NCI-H146 treated with DMSO at 0.1 percent for 48 hours (cell line): Measurements from ENCODE around the gene SPINK4.

Experiments used
- DNase-seq: peaks from one replicate; lab custom pipeline; 2025; ENCODE audit not compliant: unreplicated experiment; lab: John Stamatoyannopoulos, UW

Gene SPINK4, protein sequence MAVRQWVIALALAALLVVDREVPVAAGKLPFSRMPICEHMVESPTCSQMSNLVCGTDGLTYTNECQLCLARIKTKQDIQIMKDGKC

GRCh38 chr9:33239921-33240320 lies at the start of gene SPINK4:
Gene SPINK4 (plus strand): TSS chr9:33240167. CDS start chr9:33240209, 42 bp downstream.
- DNase-seq, result no peak

GRCh38 chr9:33192493-33193255 lies 47.3 kb upstream of the SPINK4 start:
- DNase-seq, result no peak

DNA sequence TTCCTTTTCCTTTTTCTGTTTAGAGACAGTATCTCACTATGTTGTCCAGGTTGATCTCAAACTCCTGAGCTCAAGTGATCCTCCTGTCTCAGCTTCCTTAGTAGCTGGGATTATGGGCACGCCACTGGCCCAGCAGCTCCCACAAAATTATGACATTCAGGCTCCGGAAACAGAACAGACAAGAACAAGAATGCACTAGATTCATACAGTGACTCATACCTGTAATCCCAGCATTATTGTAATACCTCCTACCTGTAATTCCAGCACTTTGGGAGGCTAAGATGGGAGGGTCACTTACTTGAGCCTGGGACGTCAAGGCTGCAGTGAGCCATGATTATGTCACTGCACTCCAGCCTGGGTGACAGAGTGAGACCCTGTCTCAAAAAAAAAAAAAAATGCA lies 46.1 kb upstream of the SPINK4 start:
- DNase-seq, result no peak

GRCh38 chr9:33196736-33197135 lies 43.2 kb upstream of the SPINK4 start:
- no peak for DNase-seq

DNA sequence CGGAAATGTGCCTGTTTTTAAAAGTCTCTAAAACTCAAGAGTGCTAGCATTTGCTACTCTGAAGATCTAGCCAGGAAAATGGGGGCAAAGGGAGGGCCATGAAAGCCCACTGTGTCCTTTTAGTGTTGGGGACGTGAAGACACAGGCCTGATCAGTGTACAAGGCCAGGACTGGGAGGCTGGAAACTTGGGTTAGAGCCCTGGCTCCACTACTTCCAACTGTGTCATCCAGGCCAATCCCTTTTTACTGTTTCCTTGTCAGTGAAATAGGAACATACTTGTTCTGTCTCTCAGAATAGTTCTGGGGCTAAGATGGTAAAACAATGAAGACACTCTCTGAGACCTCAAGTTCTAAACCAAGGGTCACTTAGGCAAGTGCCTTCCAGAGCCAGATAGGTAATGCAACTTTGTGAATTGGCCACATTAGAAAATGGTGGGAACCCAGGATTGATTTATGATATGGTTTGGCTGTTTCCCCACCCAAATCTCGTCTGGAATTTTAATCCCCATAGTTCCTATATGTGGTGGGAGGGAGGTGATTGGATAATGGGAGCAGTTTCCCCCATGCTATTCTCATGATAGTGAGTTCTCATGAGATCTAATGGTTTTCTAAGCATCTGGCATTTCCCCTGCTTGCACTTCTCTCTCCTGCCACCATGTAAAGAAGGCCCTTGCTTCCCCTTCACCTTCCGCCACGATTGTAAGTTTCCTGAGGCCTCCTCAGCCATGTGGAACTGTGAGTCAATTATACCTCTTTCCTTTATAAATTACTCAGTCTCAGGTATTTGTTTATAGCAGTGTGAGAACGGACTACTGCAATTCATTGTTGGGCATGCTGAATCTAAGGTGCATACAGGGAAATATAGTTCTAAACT lies 42.5 kb upstream of the SPINK4 start:
- no peak for DNase-seq

GRCh38 chr9:33198165-33198564 lies 41.8 kb upstream of the SPINK4 start:
- no peak for DNase-seq

- no peak for DNase-seq
These were observed 37.9 kb upstream of the SPINK4 start for GRCh38 chr9:33202018-33202417.

- DNase-seq, result no peak
These were observed 37.3 kb upstream of the SPINK4 start for GRCh38 chr9:33202552-33203201.

GRCh38 chr9:33209394-33209793 lies 30.6 kb upstream of the SPINK4 start:
- no peak for DNase-seq

DNA sequence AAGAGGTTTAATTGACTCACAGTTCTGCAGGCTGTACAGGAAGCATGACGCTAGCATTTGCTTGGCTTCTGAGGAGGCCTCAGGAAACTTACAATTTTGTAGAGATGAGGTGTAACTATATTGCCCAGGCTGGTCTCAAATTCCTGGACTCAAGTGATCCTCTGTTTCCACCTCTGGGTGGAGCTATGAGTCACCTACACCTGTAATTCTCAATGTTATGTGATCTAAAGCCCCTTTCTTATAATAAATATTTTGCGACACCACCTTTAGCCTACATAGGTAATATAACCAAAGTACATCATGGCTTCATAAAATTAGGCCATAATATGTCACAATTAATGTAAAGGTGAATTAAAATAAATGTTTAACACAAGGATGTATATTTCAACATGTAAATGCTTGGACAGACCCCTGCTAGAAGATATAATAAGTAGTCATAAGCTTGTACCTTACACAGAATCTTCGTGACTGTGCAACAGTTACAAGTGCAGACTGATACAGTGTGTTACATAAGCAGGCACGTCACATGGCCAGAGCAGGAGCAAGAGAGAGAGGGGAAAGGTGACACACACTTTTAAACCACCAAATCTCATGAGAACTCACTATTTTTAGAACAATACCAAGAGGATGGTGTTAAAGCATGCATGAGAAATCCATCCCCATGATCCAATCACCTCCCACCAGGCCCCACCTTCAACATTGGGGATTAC lies 29.8 kb upstream of the SPINK4 start:
- no peak for DNase-seq

DNA sequence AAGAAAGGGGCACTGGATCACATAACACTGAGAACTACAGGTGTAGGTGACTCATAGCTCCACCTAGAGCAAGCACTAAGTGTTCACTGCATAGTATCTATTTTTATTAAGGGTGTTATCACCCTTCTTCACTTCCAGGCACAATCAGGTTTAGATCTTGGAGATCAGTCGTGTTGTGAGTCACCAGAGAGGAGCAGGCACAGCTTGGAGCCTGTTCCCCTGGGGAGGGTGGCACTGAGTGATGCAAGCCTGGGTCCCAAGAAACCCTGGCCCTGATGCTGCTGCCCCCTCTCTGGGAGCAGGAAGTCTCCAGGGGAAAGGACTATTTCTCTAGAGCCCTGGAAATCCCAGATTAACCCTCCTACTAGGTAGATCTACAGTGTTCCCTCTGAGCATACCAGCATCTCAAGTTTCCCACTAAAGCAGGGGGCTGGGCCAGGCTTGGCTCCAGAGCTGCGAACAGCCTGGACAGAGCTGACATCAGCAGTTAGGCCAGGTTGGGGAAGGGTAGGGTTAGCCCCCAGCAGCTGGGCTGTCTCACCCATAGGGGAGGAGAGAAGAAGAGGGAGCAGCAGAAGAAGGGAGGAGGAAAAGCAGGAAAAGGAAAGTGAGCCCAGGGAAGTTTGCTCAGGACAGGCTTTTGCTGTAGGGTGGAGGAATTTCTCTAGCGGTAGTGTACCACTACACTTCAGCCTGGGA lies 28.1 kb upstream of the SPINK4 start:
- no peak for DNase-seq

- DNase-seq, result no peak
These were observed 19.0 kb upstream of the SPINK4 start for GRCh38 chr9:33220681-33221567.

- DNase-seq, result no peak
These were observed 18.4 kb upstream of the SPINK4 start for GRCh38 chr9:33221568-33221884.

GRCh38 chr9:33222031-33222430 lies 17.9 kb upstream of the SPINK4 start:
- peak; percentile 57 for DNase-seq

- DNase-seq, result no peak
These were observed 16.3 kb upstream of the SPINK4 start for GRCh38 chr9:33223696-33224095.

DNA sequence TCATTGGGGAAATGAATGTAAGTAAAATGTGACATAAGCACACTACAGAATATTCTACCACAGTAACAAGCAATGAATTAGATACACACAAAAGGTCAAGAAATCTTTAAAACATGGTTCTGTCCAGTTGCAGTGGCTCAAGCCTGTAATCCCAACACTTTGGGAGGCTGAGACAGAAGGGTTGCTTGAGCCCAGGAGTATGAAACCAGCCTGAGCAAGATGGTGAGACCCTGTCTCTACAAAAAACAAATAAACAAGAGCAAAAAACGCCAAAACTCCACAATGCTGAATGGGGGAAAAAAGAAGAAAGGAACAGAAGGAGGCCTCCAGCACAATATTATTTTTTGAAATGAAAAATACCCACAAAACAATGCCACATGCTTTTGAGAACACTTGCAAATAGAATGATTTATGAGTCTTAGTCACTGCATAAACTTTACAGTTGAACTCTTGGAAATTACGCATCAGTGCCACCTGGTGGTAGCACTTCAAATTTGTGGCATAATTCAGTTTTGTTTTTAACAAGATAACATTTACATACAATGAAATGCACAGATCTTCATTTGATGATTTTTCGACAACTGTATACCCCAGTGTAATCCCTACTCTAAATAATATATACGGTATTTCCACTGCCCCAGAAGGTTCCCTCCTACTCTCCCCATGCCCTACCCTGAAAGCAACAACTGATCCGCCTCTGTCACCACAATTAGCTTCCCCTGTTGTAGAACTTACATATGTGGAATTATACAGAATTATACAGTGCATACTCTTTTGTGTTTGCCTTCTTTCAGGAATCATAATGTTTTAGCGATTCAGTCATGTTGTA lies 14.4 kb upstream of the SPINK4 start:
- DNase-seq, result peak; percentile 52

- DNase-seq, result no peak
These were observed 13.0 kb upstream of the SPINK4 start for GRCh38 chr9:33227008-33227398.

GRCh38 chr9:33227741-33228140 lies 12.2 kb upstream of the SPINK4 start:
- no peak for DNase-seq

DNA sequence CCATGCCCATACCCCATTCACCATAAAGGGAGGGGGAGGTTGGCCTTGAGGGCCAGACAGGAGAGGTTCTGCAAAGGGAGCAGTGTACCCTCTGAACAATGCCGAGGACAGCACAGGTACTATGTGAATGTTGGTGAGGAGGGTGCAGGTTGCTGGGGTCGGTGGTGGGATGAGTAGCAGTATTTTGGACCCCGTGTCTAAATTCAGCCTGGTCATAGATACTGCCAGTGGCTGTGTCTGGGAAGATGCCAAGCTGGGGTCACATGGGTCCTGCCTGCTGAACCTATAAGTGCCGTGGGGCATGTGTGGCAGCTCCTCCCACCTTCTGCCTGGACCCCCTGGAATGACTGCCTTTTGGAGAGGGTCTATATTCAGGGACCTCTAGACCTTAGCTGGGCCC lies 11.4 kb upstream of the SPINK4 start:
- no peak for DNase-seq
